Mesendoderm (in vitro differentiated cells): ENCODE measurements around the gene FRAS1.
"Not testable (repeated sequence)": the region's sequence is repeated elsewhere in the genome, so short reads cannot be mapped to it uniquely, and the experiment has no call there.

ENCODE experiments used
- DNase-seq: peaks from one replicate; pipeline ENCODE4 v3.0.0; 2013
- H2AK5ac ChIP-seq: 2 replicates; pipeline ENCODE4 v1.6.1; 2013; ENCODE audit warnings: low read length, inconsistent platforms
- H2BK120ac ChIP-seq: 2 replicates; pipeline ENCODE4 v1.6.1; 2013; ENCODE audit warnings: low read depth, mild to moderate bottlenecking, low read length, moderate library complexity, mixed read lengths
- H2BK15ac ChIP-seq: replicated peaks from 2 replicates; pipeline ENCODE4 v1.6.1; 2013; ENCODE audit warnings: low read depth, mild to moderate bottlenecking, moderate library complexity
- H2BK5ac ChIP-seq: 2 replicates; pipeline ENCODE4 v1.6.1; 2013; ENCODE audit warnings: low read length, inconsistent platforms
- H3K18ac ChIP-seq: 2 replicates; pipeline ENCODE4 v1.6.1; 2013; ENCODE audit warnings: mild to moderate bottlenecking, low read length, mixed read lengths
- H3K23ac ChIP-seq: one replicate; pipeline ENCODE4 v1.6.1; 2013; ENCODE audit warnings: low read length
- H3K27ac ChIP-seq: 2 replicates; pipeline ENCODE4 v1.5.1; 2013; ENCODE audit warnings: low read depth, mild to moderate bottlenecking, inconsistent platforms, low read length, moderate library complexity
- H3K27me3 ChIP-seq: 2 replicates; pipeline ENCODE4 v1.6.1; 2013; ENCODE audit warnings: low read length, control low read depth, mild to moderate bottlenecking, inconsistent platforms; ENCODE audit not compliant: insufficient read depth, poor library complexity
- H3K36me3 ChIP-seq: 2 replicates; pipeline ENCODE4 v1.6.1; 2013; ENCODE audit warnings: low read length, inconsistent platforms; ENCODE audit not compliant: control insufficient read depth, insufficient read depth
- H3K4ac ChIP-seq: one replicate; pipeline ENCODE4 v1.6.1; 2013; ENCODE audit warnings: low read depth, mild to moderate bottlenecking, low read length, moderate library complexity
- H3K4me1 ChIP-seq: 2 replicates; pipeline ENCODE4 v1.6.1; 2013; ENCODE audit warnings: low read depth, low read length, inconsistent platforms; ENCODE audit not compliant: control insufficient read depth
- H3K4me2 ChIP-seq: 2 replicates; pipeline ENCODE4 v1.6.1; 2013; ENCODE audit warnings: low read length
- H3K4me3 ChIP-seq: 2 replicates; pipeline ENCODE4 v1.5.1; 2013; ENCODE audit warnings: mild to moderate bottlenecking, low read length
- H3K56ac ChIP-seq: one replicate; pipeline ENCODE4 v1.6.1; 2013; ENCODE audit warnings: low read length
- H3K79me1 ChIP-seq: 2 replicates; pipeline ENCODE4 v1.6.1; 2013; ENCODE audit warnings: low read length, inconsistent platforms
- H3K79me2 ChIP-seq: 2 replicates; pipeline ENCODE4 v1.6.1; 2013; ENCODE audit warnings: mild to moderate bottlenecking, low read length; ENCODE audit not compliant: control insufficient read depth, insufficient read depth
- H3K9ac ChIP-seq: 2 replicates; pipeline ENCODE4 v1.6.1; 2013; ENCODE audit warnings: low read length, inconsistent platforms
- H4K5ac ChIP-seq: one replicate; pipeline ENCODE4 v1.6.1; 2013; ENCODE audit warnings: low read length
- H4K8ac ChIP-seq: one replicate; pipeline ENCODE4 v1.6.1; 2013; ENCODE audit warnings: low read depth, mild to moderate bottlenecking, control low read depth, low read length, moderate library complexity
- WGBS: extraction: QIAGEN DNeasy Blood & Tissue Kit; methylation state at CpG from one replicate; pipeline ENCODE4 v1.1.7; 2013; ENCODE audit warnings: low lambda C conversion rate, missing lambda C conversion rate; ENCODE audit not compliant: insufficient coverage; ENCODE audit errors: extremely low coverage; 5-methylcytosine and 5-hydroxymethylcytosine counted together

Gene FRAS1

GRCh38 chr4:78081541-78081940 is 24.4 kb downstream of the FRAS1 start:
- DNase-seq: peak; percentile 32
- no peak overlapping the region for H3K18ac ChIP-seq
- H3K27ac ChIP-seq: no peak overlapping the region
- H2AK5ac ChIP-seq: no peak overlapping the region
- no peaks in the 10 kb centered on the region for H3K27me3 ChIP-seq
- H2BK15ac ChIP-seq: no peak overlapping the region
- H3K56ac ChIP-seq: no peak overlapping the region
- no CpG with 5 or more reads among the region's 2 CpGs for WGBS
- H3K36me3 ChIP-seq: no peaks in the 10 kb centered on the region
- H3K79me1 ChIP-seq: peaks cover 4% of the 10 kb centered on the region
- no peak overlapping the region for H4K8ac ChIP-seq
- H3K4me2 ChIP-seq: no peak overlapping the region
- peaks cover 2% of the 10 kb centered on the region for H3K79me2 ChIP-seq
- no peaks in the 10 kb centered on the region for H3K4me1 ChIP-seq
- H3K23ac ChIP-seq: no peak overlapping the region
- H4K5ac ChIP-seq: no peak overlapping the region
- no peak overlapping the region for H3K9ac ChIP-seq
- no peak overlapping the region for H3K4ac ChIP-seq
- H2BK5ac ChIP-seq: no peak overlapping the region
- no peak overlapping the region for H2BK120ac ChIP-seq
- no peak overlapping the region for H3K4me3 ChIP-seq

DNA sequence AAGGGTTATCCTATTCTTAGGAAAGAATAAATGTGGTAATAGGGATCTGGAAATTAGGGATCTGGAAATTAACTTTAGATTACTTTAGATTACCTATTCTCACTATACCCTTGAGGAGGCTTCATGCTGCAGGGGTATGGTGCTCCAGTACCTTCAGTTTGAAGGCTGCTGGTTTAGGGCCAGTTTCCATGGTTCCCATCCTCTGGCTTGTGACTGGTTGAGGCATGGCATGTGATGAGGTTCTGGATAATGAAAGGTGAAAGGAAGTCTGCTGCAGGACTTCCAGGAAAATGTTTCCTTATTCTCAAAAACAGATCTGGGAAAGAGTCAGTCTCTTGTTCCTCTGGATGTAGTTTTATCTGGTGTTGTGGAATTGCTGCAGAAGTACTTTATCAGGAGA is 25.9 kb downstream of the FRAS1 start:
- Histone ChIP-seq H3K4ac (no peak overlapping the region), H3K36me3 (no peaks in the 10 kb centered on the region), H3K79me2 (no peaks in the 10 kb centered on the region), H3K18ac (no peak overlapping the region), H2BK5ac (no peak overlapping the region), H3K9ac (no peak overlapping the region), H3K23ac (no peak overlapping the region), H2BK15ac (no peak overlapping the region), H2AK5ac (no peak overlapping the region), H2BK120ac (no peak overlapping the region), H3K27me3 (no peaks in the 10 kb centered on the region), H3K79me1 (peaks cover 2% of the 10 kb centered on the region), H3K4me1 (no peaks in the 10 kb centered on the region), H4K5ac (no peak overlapping the region), H3K4me2 (no peak overlapping the region), H3K4me3 (no peak overlapping the region), H4K8ac (no peak overlapping the region), H3K27ac (no peak overlapping the region), H3K56ac (no peak overlapping the region)
- peak; percentile 48 for DNase-seq

- no peak overlapping the region for H3K56ac ChIP-seq
- no peak overlapping the region for H3K4me3 ChIP-seq
- H3K4me2 ChIP-seq: no peak overlapping the region
- H3K79me2 ChIP-seq: no peaks in the 10 kb centered on the region
- H3K36me3 ChIP-seq: no peaks in the 10 kb centered on the region
- no peak overlapping the region for H3K23ac ChIP-seq
- no peaks in the 10 kb centered on the region for H3K27me3 ChIP-seq
- no peak overlapping the region for H4K8ac ChIP-seq
- no peak overlapping the region for H2BK15ac ChIP-seq
- H3K18ac ChIP-seq: no peak overlapping the region
- no peak overlapping the region for H4K5ac ChIP-seq
- DNase-seq: no peak
- H2BK5ac ChIP-seq: no peak overlapping the region
- H2BK120ac ChIP-seq: no peak overlapping the region
- no peak overlapping the region for H3K27ac ChIP-seq
- no peak overlapping the region for H3K4ac ChIP-seq
- H3K4me1 ChIP-seq: no peaks in the 10 kb centered on the region
- no CpG with 5 or more reads among the region's 3 CpGs for WGBS
- H2AK5ac ChIP-seq: no peak overlapping the region
- H3K79me1 ChIP-seq: no peaks in the 10 kb centered on the region
- no peak overlapping the region for H3K9ac ChIP-seq
Observed at GRCh38 chr4:78091534-78091933, 34.4 kb downstream of the FRAS1 start.

DNA sequence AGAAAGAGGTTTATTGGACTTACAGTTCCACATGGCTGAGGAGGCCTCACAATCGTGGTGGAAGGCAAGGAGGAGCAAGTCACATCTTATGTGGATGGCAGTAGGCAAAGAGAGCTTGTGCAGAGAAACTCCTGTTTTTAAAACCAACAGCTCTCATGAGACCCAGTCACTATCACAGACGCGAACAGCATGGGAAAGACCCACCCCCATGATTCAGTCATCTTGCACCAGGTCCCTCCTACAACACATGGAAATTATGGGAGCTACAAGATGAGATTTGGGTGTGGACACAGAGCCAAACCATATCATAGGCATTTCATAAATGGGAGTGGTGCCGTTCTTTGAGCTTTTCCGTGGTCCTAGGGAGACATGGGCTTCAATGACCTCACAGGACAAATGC is 35.2 kb downstream of the FRAS1 start:
- no CpG with 5 or more reads among the region's 5 CpGs for WGBS
- H4K8ac ChIP-seq, H3K79me1 ChIP-seq, H3K79me2 ChIP-seq, H3K36me3 ChIP-seq, H2BK5ac ChIP-seq, H2BK15ac ChIP-seq, H3K18ac ChIP-seq, H2BK120ac ChIP-seq, H3K4ac ChIP-seq, H2AK5ac ChIP-seq, H4K5ac ChIP-seq, H3K27ac ChIP-seq, H3K27me3 ChIP-seq, H3K23ac ChIP-seq, H3K56ac ChIP-seq, H3K9ac ChIP-seq, H3K4me2 ChIP-seq, H3K4me3 ChIP-seq, H3K4me1 ChIP-seq, DNase-seq: not testable (repeated sequence)

DNA sequence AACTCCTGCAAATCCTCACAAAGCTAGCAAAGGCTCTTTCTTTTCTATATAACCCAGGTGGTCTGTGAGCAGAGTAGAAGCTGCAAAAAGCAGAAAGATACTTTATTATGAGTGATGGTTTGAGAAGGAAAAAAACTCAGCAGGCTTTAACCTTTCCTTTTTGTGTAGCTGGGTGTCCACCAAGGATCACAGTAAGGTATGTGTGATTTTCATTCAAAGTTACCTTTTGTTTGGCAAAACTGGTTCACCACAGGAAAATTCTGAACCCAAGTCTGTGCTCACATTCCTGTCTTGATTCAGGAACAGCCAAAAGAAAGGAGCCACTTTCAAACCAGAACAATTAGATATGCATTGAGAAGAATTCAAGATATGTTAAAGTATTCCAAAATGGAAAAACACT is 35.7 kb downstream of the FRAS1 start:
- H3K56ac ChIP-seq: no peak overlapping the region
- H2AK5ac ChIP-seq: no peak overlapping the region
- H3K23ac ChIP-seq: no peak overlapping the region
- no peak overlapping the region for H3K27ac ChIP-seq
- H4K5ac ChIP-seq: no peak overlapping the region
- no peak overlapping the region for H2BK15ac ChIP-seq
- H2BK120ac ChIP-seq: no peak overlapping the region
- H3K4me2 ChIP-seq: no peak overlapping the region
- no peaks in the 10 kb centered on the region for H3K79me1 ChIP-seq
- H3K9ac ChIP-seq: no peak overlapping the region
- DNase-seq: peak; percentile 39
- no peaks in the 10 kb centered on the region for H3K27me3 ChIP-seq
- no peak overlapping the region for H3K18ac ChIP-seq
- no peaks in the 10 kb centered on the region for H3K79me2 ChIP-seq
- no peak overlapping the region for H4K8ac ChIP-seq
- H2BK5ac ChIP-seq: no peak overlapping the region
- H3K36me3 ChIP-seq: no peaks in the 10 kb centered on the region
- no peak overlapping the region for H3K4me3 ChIP-seq
- no peak overlapping the region for H3K4ac ChIP-seq
- H3K4me1 ChIP-seq: no peaks in the 10 kb centered on the region

GRCh38 chr4:78095081-78095480 is 38.0 kb downstream of the FRAS1 start:
- Histone ChIP-seq H2BK5ac (no peak overlapping the region), H3K18ac (no peak overlapping the region), H3K79me1 (peaks cover 1% of the 10 kb centered on the region), H3K79me2 (peaks cover 2% of the 10 kb centered on the region), H3K27me3 (no peaks in the 10 kb centered on the region), H3K36me3 (no peaks in the 10 kb centered on the region), H3K4me2 (no peak overlapping the region), H3K4ac (no peak overlapping the region), H3K4me3 (no peak overlapping the region), H2BK120ac (no peak overlapping the region), H2AK5ac (no peak overlapping the region), H3K56ac (no peak overlapping the region), H3K23ac (no peak overlapping the region), H3K27ac (no peak overlapping the region), H3K4me1 (no peaks in the 10 kb centered on the region), H4K5ac (no peak overlapping the region), H4K8ac (no peak overlapping the region), H3K9ac (no peak overlapping the region), H2BK15ac (no peak overlapping the region)
- DNase-seq: no peak
- WGBS: no CpG with 5 or more reads among the region's 2 CpGs
